B cell (primary cell): ENCODE measurements around the gene EHD3. TPM values are rescaled to one million over a fixed set of nuclear protein-coding genes. Genes with fewer than 3 reads are reported as not detected.

Experiments
- ATAC-seq: fragments of 200-7000 bp; cut with Tn5 transposase; one replicate; pipeline ENCODE4 v1.10.0; 2021; ENCODE audit warnings: low read depth, mild to moderate bottlenecking, moderate number of reproducible peaks, moderate library complexity
- CTCF ChIA-PET: fragments of 350-600 bp; sonication (Branson Sonifier 250); formaldehyde crosslinking; loops from one replicate; lab custom pipeline; 2021; ENCODE audit warnings: antibody characterized with exemption, inconsistent platforms; lab: Charles Lee
- POLR2A ChIA-PET: fragments of 350-600 bp; sonication (Branson Sonifier 250); formaldehyde crosslinking; loops from one replicate; lab custom pipeline; 2021; ENCODE audit warnings: antibody characterized with exemption; lab: Charles Lee
- DNase-seq: peaks from one replicate; pipeline ENCODE4 v3.0.0; 2013
- H2AFZ ChIP-seq: 2 replicates; pipeline ENCODE4 v1.6.1; 2012; ENCODE audit warnings: mild to moderate bottlenecking, low read depth, low read length; ENCODE audit not compliant: insufficient read depth, poor library complexity, severe bottlenecking
- H3K27ac ChIP-seq, 2 donors: 1 replicate in 1 of 2; 2 replicates in 1 of 2; pipeline ENCODE4 v1.5.1; 2012 to 2013; ENCODE audit warnings: low read length in 2 of 2, mild to moderate bottlenecking in 2 of 2, moderate library complexity in 1 of 2
- H3K27me3 ChIP-seq, 4 experiments: fragments of 200-600 bp in 1 of 4; sonication (generic) in 1 of 4; replicated peaks in 1 of 4; 1 replicate in 2 of 4; 2 replicates in 2 of 4; pipeline versions ENCODE4 v1.6.1 to v1.7.0; 2013 to 2016; ENCODE audit warnings: low read length in 3 of 4, mild to moderate bottlenecking in 2 of 4, mixed read lengths in 1 of 4, moderate library complexity in 1 of 4; ENCODE audit not compliant: insufficient read depth in 4 of 4, control insufficient read depth in 3 of 4; ENCODE audit errors: control extremely low read depth in 1 of 4
- H3K36me3 ChIP-seq, 2 experiments: replicated peaks in 1 of 2; 1 replicate in 1 of 2; 2 replicates in 1 of 2; pipeline versions ENCODE4 v1.6.1 to v1.7.1; 2013; ENCODE audit warnings: low read length in 1 of 2; ENCODE audit not compliant: insufficient read depth in 2 of 2, control insufficient read depth in 1 of 2; ENCODE audit errors: control extremely low read depth in 1 of 2, extremely low read depth in 1 of 2
- H3K4me1 ChIP-seq, 2 donors: fragments of 200-600 bp in 1 of 2; sonication (generic) in 1 of 2; 1 replicate in 1 of 2; 2 replicates in 1 of 2; pipeline versions ENCODE4 v1.5.1 to v1.6.1; 2013 to 2017; ENCODE audit warnings: low read length in 2 of 2; ENCODE audit not compliant: control insufficient read depth in 2 of 2, insufficient read depth in 2 of 2
- H3K4me2 ChIP-seq: replicated peaks from 2 replicates; pipeline ENCODE3; 2012; ENCODE audit warnings: mild to moderate bottlenecking, low read depth, low read length; ENCODE audit not compliant: poor library complexity, severe bottlenecking
- H3K4me3 ChIP-seq, 5 experiments: fragments of 200-600 bp in 1 of 5; sonication (generic) in 1 of 5; 1 replicate in 3 of 5; 2 replicates in 2 of 5; pipeline versions ENCODE4 v1.5.1 to v1.7.0; 2011 to 2016; ENCODE audit warnings: low read length in 4 of 5, mild to moderate bottlenecking in 4 of 5, low read depth in 2 of 5, control low read depth in 1 of 5, moderate library complexity in 1 of 5; ENCODE audit not compliant: insufficient read depth in 1 of 5; ENCODE audit errors: control extremely low read depth in 1 of 5, extremely low read depth in 1 of 5
- H3K79me2 ChIP-seq: fragments of 200-600 bp; sonication (generic); one replicate; pipeline ENCODE4 v1.6.0; 2016; ENCODE audit warnings: low read length; ENCODE audit not compliant: control insufficient read depth, insufficient read depth
- H3K9ac ChIP-seq: fragments of 200-600 bp; sonication (generic); 2 replicates; pipeline ENCODE4 v1.6.1; 2017; ENCODE audit warnings: mild to moderate bottlenecking, low read length, moderate library complexity
- H3K9me3 ChIP-seq, 3 donors: one replicate each; pipeline versions ENCODE4 v1.6.1 to v1.7.1; 2013; ENCODE audit warnings: low read length in 2 of 3; ENCODE audit not compliant: control insufficient read depth in 2 of 3, insufficient read depth in 1 of 3; ENCODE audit errors: control extremely low read depth in 1 of 3
- H4K20me1 ChIP-seq: 2 replicates; pipeline ENCODE4 v1.6.0; 2012; ENCODE audit warnings: mild to moderate bottlenecking, low read length; ENCODE audit not compliant: insufficient read depth, control insufficient read depth, poor library complexity, severe bottlenecking
- H3K27ac Mint-ChIP-seq: one replicate; pipeline ENCODE4 v1.8.0; 2021; ENCODE audit warnings: mixed read lengths
- H3K27me3 Mint-ChIP-seq: one replicate; pipeline ENCODE4 v1.8.0; 2021; ENCODE audit warnings: mixed read lengths
- H3K4me1 Mint-ChIP-seq: one replicate; pipeline ENCODE4 v1.8.0; 2021; ENCODE audit warnings: mixed read lengths
- H3K4me3 Mint-ChIP-seq: one replicate; pipeline ENCODE4 v1.8.0; 2021; ENCODE audit warnings: mixed read lengths
- H3K9me3 Mint-ChIP-seq: one replicate; pipeline ENCODE4 v1.8.0; 2022; ENCODE audit warnings: mixed read lengths; ENCODE audit not compliant: insufficient read depth
- EZH2 ChIP-seq: IDR thresholded peaks from 2 replicates; pipeline ENCODE4 v1.6.1; 2012; ENCODE audit warnings: borderline replicate concordance, low read depth, mild to moderate bottlenecking, moderate library complexity, low read length; ENCODE audit not compliant: insufficient read depth, poor library complexity, severe bottlenecking
- WGBS: methylation state at CpG from one replicate; pipeline ENCODE4 v1.1.5; 2013; ENCODE audit warnings: missing lambda C conversion rate; ENCODE audit not compliant: insufficient coverage; 5-methylcytosine and 5-hydroxymethylcytosine counted together
- intact Hi-C: fragments of 100-400 bp; cut with micrococcal nuclease; formaldehyde crosslinking; loops from one replicate; pipeline ENCODE4 v1.10.0; 2022
- polyA plus RNA-seq: library from polyadenylated mRNA; depleted of rRNA; stranded (reverse); fragments of >200 nt; gene quantifications from 2 replicates; pipeline ENCODE4 v1.2.3, GENCODE V29; 2012
- total RNA-seq, 2 donors: library from RNA; stranded (reverse); fragments of 120-200 nt in 1 of 2; gene quantifications; 1 replicate in 1 of 2; 2 replicates in 1 of 2; pipeline versions ENCODE4 v1.2.3 to v1.2.4, GENCODE V29; 2013 to 2022
- TF ChIP-seq, protein P1 (sequence below): fragments of 200-600 bp; IDR thresholded peaks from one replicate; pipeline ENCODE4 v1.8.0; 2022; ENCODE audit warnings: antibody characterized with exemption, mild to moderate bottlenecking

EHD3 gene
- total and polyA plus RNA-seq, 2 donors (not counting 1 experiment from before 2014, with no cell fraction given): 19.0 to 60.5 TPM

DNA sequence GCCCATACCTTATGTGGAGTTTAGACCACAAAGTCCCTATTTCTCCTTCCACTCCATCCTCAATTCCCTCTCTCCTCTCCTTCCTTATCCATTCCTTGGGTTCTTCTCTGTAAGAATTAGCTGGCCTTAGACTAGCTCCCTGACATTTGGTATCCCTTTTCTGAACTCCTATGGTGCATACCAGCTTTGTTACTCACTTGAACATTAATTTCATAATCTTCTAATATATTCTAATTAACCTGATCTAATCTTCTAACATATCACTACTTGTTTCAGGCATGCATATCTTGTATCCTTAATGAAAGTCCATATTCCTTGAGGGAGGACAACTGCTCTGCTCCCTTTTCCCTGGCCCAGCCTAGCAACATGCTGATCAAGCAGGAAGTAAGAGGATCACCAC lies 66.4 kb downstream of the EHD3 start:
- Histone ChIP-seq H3K79me2 (no peaks in the 10 kb centered on the region), H3K4me1 (peaks cover 7 to 12% of the 10 kb centered on the region in 2 donors), H4K20me1 (no peaks in the 10 kb centered on the region), H3K27me3 (no peaks in the 10 kb centered on the region), H3K4me2 (no peak overlapping the region), H3K9me3 (no peaks in the 10 kb centered on the region), H3K9ac (no peak overlapping the region), H3K4me3 (no peak overlapping the region), H2AFZ (no peak overlapping the region), H3K27ac (no peak overlapping the region), H3K36me3 (no peaks in the 10 kb centered on the region)
- no peak overlapping the region for H3K27ac Mint-ChIP-seq
- ChIA-PET CTCF (interaction anchor here (0.6 to 1.0 kb wide), 2 partner anchors 132 to 826 kb away, joined by 3 read pairs; no protein-coding TSS in a partner anchor), POLR2A (interaction anchor here (0.6 kb wide), 1 partner anchor 29 kb away, joined by 4 read pairs; no protein-coding TSS in a partner anchor)
- DNase-seq (no peak), ATAC-seq (no peak)
- H3K4me3 Mint-ChIP-seq: no peak overlapping the region
- H3K27me3 Mint-ChIP-seq: no peaks in the 10 kb centered on the region
- no peaks in the 10 kb centered on the region for H3K9me3 Mint-ChIP-seq
- TF ChIP-seq, protein P1, sequence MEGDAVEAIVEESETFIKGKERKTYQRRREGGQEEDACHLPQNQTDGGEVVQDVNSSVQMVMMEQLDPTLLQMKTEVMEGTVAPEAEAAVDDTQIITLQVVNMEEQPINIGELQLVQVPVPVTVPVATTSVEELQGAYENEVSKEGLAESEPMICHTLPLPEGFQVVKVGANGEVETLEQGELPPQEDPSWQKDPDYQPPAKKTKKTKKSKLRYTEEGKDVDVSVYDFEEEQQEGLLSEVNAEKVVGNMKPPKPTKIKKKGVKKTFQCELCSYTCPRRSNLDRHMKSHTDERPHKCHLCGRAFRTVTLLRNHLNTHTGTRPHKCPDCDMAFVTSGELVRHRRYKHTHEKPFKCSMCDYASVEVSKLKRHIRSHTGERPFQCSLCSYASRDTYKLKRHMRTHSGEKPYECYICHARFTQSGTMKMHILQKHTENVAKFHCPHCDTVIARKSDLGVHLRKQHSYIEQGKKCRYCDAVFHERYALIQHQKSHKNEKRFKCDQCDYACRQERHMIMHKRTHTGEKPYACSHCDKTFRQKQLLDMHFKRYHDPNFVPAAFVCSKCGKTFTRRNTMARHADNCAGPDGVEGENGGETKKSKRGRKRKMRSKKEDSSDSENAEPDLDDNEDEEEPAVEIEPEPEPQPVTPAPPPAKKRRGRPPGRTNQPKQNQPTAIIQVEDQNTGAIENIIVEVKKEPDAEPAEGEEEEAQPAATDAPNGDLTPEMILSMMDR: no peak
- no peak for TF ChIP-seq EZH2
- intact Hi-C loops: no loop called here
- peaks cover 7% of the 10 kb centered on the region for H3K4me1 Mint-ChIP-seq

DNA sequence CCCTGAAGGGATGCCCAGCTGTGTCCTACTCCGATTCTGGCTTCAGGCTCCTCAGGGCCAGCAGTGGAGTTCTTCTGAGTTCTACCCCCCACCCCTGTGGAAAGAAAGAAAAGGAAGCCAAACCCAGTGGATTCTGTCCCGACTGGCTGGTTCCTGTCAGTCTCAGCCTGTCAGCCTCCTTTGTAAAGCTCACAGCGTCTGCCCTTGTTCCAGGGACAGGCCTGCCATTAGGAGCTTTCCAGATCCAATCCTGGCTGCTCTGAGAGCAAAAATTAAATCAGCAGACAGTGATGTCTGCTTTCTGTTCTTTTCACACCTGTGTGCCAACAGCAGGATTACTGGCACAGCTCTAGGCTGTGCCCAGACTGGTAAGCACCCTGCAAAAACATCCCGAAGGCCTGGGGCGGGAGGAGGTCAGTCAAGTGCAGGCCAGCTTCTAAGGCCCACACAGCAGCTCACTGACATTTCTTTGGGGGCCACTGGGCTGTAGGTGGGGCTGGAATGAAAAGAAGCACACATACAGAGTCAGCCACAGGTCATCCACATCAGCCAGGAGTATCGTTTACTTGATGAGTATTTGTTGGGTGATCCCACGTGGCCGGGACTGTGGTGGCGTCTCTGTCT lies 69.1 kb downstream of the EHD3 start:
- no peak overlapping the region for H3K27ac ChIP-seq
- Mint-ChIP-seq H3K27me3 (peaks cover 3% of the 10 kb centered on the region), H3K9me3 (no peaks in the 10 kb centered on the region), H3K27ac (no peak overlapping the region), H3K4me1 (no peaks in the 10 kb centered on the region), H3K4me3 (no peak overlapping the region)
- no peaks in the 10 kb centered on the region for H3K9me3 ChIP-seq
- peaks cover under 1 to 2% of the 10 kb centered on the region in 2 donors for H3K4me1 ChIP-seq
- H3K9ac ChIP-seq: no peak overlapping the region
- ChIA-PET POLR2A (interaction anchor here (1.1 kb wide), 1 partner anchor 16 kb away, joined by 3 read pairs; no protein-coding TSS in a partner anchor), CTCF (no interaction called here)
- intact Hi-C loops: no loop called here
- no peaks in the 10 kb centered on the region for H3K36me3 ChIP-seq
- TF ChIP-seq, protein P1: no peak
- TF ChIP-seq EZH2: no peak
- H3K79me2 ChIP-seq: no peaks in the 10 kb centered on the region
- no peaks in the 10 kb centered on the region for H4K20me1 ChIP-seq
- ATAC-seq (no peak), DNase-seq (no peak)
- H3K4me2 ChIP-seq: no peak overlapping the region
- H2AFZ ChIP-seq: no peak overlapping the region
- H3K27me3 ChIP-seq: no peaks in the 10 kb centered on the region
- H3K4me3 ChIP-seq: no peak overlapping the region
- WGBS: 93% methylated on average over 6 of the region's 9 CpGs
